NCI-H748 treated with DMSO at 0.1 percent for 48 hours (cell line): Measurements from ENCODE around the gene MGA.
"Not testable (repeated sequence)": the region's sequence is repeated elsewhere in the genome, so short reads cannot be mapped to it uniquely, and the experiment has no call there.

ENCODE experiments used
- DNase-seq: peaks from one replicate; lab custom pipeline; 2025; lab: John Stamatoyannopoulos, UW

The MGA gene

GRCh38 chr15:41714291-41714690, 54.1 kb downstream of the MGA start:
- DNase-seq: no peak

GRCh38 chr15:41716864-41717263, 56.7 kb downstream of the MGA start:
- DNase-seq: no peak

DNA sequence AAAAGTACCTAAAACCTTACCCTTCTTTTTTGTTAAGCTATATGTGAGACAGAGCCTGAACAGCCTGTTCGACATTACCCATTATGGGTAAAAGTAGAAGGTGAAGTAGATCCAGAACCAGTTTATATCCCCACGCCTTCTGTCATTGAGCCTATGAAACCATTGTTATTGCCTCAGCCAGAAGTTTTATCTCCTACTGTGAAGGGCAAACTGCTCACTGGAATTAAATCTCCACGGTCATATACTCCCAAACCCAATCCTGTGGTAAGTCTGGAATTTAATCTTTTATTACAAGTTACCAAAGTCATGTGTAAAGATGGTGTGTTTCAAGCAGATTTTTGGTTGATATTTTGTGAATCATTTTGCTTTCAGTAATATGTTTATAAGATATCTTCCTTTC, 66.9 kb downstream of the MGA start:
- DNase-seq: no peak

- not testable (repeated sequence) for DNase-seq
Measured at GRCh38 chr15:41728061-41728460, 67.9 kb downstream of the MGA start.

- no peak for DNase-seq
Measured at GRCh38 chr15:41730543-41730942, 70.3 kb downstream of the MGA start.

- no peak for DNase-seq
Measured at GRCh38 chr15:41732483-41732882, 72.3 kb downstream of the MGA start.

GRCh38 chr15:41734079-41734478, 73.9 kb downstream of the MGA start:
- DNase-seq: no peak

- DNase-seq: no peak
Measured at GRCh38 chr15:41735046-41735445, 74.8 kb downstream of the MGA start.

DNA sequence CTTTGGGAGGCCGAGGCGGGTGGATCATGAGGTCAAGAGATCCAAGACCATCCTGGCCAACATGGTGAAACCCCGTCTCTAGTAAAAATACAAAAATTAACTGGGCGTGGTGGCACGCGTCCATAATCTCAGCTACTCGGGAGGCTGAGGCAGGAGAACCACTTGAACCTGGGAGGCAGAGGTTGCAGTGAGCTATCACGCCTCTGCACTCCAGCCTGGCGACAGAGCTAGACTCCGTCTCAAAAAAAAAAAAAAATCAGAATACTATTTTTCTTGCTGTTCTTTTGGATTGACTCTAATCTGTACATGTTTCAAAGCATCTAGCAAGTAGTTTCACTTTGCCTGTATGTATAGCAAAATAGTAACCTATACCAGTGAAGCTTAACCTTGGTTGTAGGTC, 75.3 kb downstream of the MGA start:
- not testable (repeated sequence) for DNase-seq

DNA sequence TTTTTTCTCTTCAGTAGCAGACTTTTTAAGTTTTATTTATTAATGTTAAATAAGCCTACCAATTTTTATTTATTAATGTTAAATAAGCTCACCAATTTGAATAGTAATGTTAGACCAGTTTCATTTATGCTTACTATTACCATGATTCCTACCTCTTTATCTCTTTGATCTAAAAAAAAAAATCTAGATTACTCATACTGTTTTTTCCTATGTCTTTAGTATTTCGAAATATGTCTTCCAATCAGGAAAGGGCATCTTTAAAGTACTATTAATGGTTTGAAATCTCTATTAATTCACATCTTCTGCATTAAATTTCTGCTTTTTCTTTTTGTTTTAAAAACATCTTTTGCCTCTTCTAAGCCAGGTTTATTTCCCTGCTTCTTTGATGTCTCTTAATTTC, 86.6 kb downstream of the MGA start:
- no peak for DNase-seq

GRCh38 chr15:41756198-41756597, 96.0 kb downstream of the MGA start:
- DNase-seq: no peak

DNA sequence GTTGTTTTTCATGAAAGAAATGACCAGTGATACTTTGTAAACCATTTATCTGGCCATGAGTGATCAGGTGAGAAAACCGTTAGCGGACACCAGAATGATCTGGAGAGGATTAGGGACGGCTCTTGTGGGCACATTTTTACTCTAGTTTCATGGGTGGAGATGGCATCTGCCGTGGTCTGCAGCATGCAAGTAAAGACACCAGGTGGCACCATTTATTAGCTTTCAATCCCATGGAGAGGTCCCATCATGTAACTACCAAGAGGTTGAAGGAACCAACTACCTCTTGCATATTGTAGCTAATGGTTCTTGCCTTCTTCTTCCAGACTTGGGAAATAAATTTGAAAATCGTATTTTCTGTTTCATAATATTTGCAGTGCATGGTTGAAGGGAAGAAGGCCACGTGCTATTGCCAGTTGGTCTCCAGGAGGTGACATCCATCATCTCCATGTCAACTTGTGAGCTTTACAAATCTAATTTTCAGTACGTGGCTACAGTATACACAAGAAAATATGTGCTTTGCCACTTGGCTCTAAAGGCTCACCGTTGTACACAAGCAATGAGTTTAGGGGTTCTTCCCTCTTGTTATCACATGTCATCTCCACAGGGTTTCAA, 112.6 kb downstream of the MGA start:
- no peak for DNase-seq

DNA sequence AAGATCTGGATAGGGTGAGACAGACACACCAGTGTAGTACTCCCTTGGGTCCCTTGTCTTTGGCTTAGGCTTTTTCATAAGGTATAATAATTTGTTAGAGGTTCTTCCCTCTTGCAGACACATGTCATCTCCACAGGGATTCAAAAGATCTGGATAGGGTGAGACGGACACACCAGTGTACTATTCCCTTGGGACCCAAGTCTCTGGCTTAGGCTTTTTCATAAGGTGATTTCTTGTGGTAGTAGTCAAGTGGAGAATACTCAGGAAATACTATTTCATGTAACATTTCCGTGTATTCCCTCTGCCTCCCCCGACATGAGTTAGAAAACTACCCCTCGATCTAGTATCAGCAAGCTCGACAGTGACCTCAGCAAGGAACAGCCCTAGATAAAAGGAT, 113.1 kb downstream of the MGA start:
- DNase-seq: no peak

GRCh38 chr15:41773729-41774061, 113.5 kb downstream of the MGA start:
- no peak for DNase-seq

DNA sequence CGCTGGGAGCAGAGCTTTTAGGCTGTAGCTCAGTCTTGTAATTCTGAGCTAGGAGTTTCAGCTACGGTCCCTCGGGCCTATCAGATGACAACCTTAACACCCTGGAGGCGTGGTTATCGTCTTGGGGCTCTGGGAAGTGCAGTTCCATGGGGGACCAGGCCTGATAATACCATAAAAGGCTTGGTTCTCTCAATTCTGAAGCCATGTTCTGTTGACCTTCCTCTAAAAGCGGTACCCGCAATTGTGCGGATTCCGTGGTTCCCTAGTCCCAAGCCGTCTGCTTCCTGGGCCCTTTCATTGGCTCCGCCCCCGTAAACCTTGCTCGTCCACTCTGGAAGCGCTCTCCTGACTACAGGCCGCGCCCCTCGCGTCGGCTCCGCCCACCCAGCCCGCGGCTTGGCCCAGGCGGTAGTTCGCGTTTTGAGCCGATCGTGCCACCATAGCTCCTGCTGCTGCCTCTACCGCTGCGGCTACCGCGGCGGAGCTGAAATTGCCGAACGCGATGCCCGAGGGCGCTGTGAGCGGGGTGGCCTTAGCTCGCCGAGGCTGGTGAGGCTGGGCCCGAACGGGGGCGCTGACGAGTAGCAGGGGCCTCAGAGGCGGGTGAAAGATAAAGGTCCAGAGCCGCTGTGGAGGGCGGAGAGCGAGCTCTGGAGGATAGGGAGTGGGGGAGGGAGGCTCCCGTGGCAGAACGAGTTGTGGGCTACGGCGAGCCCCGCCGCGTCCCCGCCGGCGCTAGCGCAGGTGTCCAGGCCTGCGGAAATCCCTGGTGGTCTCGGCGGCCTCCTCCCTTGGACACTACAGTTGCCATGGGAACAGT, 114.1 kb downstream of the MGA start, which contains the start of gene MAPKBP1:
Gene MAPKBP1 (plus strand): TSS at position 423 of the 820 bp plus-strand sequence. CDS start 792 bp downstream, outside the sequence.
- DNase-seq: peak; percentile 83

- no peak for DNase-seq
Measured at GRCh38 chr15:41774882-41775417, 114.7 kb downstream of the MGA start.

DNA sequence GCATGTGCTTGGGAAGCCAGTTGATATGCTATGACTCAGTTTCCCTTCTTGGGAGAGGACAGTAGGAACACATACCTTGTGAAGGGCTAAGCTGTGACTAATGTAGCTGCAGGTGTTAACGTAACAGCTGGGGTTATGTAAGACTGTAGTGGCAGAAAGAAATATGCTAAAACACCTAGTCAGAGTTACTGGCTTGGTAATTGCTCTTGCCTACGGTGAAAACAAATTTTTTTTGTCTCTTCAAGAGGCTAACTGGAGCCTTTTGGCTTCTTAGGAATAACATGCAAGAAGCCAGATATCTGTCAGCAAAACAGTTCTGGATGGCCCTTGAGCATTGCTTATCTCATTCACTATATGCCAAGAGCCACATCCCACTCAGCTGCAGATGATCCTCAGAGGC, 115.4 kb downstream of the MGA start:
- DNase-seq: no peak

DNA sequence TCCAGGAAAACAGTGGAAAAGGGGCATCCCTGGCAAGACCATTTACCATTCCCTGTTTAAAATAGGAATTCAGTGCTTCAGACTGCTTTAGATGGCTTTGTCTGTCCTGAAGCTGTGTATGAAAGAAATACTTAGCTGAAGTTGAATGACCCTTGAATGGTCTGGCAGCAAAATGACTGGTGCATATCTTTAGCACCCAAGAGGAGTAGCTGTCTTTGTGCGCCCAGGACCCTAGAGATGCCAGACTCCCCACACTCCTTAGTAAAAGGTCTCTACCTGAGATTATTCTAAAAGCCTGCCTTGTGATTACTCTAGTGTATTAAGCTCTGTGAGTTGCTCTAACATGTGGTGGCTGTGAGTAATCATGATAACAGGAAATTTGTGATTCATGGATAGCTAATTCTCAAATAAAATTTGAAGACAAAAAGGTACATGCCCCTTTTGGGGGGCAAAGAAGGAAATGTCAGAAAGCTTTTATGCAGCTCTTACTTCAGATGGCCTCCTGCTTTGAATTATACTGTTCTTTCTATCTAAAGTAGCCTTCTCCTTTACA, 117.3 kb downstream of the MGA start:
- no peak for DNase-seq

DNA sequence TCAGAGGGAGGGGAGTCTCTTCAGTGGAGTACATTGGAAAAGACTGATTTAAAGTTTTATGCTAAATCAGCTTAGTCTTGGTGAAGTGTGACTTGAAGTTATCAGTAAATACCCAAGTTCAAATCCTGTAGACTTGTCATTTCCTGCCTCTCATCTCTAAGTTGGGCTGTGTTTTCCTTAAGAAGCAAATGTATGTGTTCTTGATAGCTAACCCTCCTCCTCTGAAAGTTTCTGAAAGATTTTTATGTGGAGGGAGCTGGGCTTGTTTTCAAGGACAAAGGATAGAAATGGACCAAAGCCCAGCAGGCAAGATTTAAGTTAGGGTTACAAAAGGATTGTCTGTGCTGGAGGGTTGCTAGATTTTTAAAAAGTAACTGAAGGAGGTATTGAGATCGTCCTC, 118.3 kb downstream of the MGA start:
- no peak for DNase-seq

DNA sequence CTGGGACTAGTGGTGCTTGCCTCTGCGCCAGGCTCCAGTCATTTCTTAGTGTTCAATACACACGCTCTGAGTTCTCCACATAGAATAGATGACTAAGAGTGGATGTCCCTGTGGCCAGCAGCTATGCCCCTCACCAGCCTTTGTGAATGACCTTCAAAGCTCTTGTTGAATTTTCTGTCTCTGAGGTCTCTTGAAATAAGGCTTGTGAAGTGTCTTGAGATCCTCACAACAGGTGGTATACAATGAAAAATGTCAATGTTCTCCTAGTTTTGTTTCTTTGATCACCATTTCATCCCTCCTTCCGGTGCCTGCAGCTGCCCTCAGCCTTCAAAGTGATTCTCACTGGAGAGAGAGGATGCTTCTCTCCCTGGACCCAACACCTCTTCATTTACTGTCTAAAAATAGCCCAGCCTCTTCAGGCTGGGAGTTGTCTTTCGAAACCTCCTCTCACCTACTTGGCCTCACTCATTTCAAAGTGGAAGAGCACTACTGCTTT, 119.5 kb downstream of the MGA start:
- no peak for DNase-seq

- no peak for DNase-seq
Measured at GRCh38 chr15:41780266-41780665, 120.1 kb downstream of the MGA start.

DNA sequence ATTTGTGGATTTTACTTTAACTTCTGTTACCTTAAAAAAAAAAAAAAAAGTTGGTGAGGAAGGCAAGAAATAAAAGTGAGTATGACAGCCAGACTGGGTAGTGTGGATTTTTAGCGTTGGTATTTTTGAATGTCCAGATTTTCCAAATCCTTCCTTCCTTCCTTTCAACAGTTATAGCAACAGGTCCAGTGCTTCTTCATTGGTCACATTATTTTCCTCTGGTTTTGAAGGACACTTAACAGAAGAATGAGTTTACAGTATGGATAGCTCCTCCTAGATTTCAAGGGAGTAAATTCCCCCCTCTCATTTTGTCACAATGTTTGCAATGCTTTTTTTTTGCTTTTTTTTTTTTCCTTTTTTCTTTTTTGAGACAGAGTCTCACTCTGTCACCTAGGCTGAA, 120.5 kb downstream of the MGA start:
- DNase-seq: no peak
